Effector CD4-positive, alpha-beta T cell (primary cell): ENCODE results near the gene ERMP1.

Experiments used
- DNase-seq: peaks from one replicate; pipeline ENCODE4 v3.0.0-alpha.2; 2020

ERMP1 gene

DNA sequence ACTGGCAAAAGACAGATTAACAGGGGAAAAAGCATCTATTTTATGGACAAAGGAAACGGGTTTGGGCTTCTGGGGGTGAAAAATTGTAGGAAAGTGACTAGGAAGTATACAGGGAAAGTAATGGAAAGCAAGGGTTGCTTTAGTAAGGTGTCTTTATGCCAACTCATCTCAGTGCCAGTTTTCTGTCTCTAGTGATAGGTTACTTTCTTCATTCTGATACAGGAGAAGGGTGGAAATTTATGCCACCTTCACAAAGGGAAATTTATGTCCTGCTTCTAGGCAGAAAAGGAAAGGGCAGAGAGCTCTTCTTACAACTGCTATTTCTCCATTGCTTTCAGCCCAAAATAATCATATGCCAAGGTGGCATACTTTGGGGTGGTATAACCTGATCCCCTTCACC is 20.1 kb upstream of the ERMP1 start:
- no peak for DNase-seq

DNA sequence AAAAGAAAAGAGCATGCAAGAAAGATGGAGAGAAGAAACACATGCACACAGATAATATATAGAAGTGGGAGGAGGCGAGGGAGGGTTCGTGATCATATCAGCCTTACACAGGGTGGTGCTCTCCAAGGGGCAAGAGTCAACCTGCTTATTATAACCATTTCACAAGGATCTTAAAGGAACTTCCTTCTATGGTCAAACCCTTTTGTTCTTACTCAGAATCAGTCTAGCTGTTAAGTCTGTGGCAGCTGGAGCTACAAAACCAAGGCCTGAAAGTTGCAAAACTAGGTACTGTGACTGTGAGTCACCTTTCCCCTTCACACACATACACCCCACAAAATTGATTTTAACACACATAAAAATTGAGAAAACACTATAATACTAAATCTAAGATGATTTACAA is 18.5 kb upstream of the ERMP1 start:
- DNase-seq: no peak

DNA sequence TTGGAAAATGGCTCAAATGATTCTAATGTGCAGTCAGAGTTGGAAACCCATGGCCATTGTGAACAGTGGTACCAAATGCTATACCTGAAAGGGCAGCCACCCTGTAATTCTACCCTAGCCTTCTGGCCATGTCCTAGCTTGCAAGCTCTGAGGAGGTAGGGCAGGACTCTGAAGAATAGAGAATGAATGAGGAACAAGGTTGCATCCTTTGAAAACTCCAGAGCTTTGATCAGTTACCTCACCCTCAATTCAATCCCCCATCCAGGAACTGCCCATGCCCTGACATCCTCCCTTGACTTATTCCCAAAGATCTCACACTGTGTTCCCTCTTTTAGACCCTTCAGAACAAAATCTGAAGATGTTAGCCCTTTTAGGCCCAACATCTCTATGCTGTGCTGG is 17.8 kb upstream of the ERMP1 start:
- DNase-seq: no peak

DNA sequence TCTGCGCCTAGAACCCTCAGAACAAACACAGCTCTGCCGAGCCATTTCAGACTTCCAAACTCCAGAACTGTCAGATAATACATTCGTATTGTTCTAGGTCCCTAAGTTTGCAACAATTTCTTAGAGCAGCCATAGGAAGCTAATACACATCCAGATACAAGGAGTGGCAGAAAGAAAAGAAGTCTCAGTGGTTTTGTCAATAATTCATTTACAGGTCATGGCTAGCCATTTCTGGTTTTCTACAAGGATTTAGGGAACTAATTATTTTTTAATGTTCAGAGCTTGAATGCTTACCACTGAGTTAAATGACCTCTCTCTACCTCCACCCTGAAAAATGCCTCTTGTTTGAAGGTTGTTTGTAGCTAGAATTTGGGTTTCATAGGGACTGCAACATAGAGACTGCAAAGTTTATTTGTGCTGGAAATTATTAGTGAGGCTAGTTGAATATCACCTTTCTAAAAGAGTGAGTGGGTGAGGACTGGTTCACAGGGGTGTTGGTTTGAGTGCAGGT is 15.5 kb upstream of the ERMP1 start:
- DNase-seq: no peak

DNA sequence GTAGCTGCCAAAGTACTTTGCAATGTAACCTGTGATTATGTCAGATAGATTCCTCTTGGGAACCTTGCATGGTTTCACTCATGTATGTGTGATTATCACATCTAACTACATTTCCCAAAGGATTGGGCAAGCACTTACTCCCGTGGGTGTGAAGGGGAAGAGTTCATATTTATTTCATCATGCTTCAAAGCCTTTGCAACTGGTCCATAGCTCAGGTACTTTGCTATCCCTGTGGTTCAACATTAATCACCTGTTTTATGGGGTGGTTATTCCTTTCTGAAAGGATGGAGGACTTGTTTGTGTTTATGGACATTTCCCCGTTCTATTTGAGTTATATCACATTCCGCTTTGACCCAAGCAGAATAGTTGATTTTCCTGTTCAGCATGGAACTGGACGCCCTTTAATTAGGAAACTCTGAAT is 13.6 kb upstream of the ERMP1 start:
- no peak for DNase-seq

DNA sequence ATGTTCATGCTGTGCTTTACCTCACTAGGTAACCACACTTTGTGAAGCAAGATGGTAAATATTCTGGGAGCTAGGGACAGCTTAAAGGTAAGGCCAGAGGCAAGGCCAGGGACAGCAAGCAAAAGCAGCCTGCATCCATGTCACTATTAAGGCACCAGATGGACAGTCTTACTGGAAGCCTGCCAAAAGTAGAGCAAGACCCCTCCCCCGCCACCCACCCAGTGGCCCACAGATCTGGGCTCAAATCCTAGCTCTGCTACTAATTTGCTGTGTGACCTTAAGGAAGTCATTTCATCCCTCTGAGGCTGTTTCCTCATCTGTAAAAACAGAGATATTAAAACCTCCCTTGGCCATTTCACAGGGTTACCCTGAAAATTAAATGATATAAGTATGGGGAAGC is 13.2 kb upstream of the ERMP1 start:
- no peak for DNase-seq

DNA sequence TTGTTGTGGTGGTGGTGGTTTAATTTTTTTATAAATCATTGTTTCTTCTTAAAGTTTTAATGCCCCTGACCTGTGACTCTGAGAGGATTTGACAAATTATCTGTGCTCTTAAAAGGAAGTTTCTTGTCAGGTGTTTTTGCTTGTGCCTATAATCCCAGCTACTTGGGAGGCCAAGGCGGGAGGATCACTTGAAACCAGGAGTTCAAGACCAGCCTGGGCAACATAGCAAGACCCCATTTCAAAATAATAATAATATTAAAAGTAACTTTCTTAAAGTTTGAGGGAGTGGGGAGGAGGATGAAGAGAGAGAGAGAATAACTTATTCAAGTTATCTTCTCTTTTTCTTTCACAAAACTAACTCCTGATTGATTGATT is 12.2 kb upstream of the ERMP1 start:
- DNase-seq: no peak

DNA sequence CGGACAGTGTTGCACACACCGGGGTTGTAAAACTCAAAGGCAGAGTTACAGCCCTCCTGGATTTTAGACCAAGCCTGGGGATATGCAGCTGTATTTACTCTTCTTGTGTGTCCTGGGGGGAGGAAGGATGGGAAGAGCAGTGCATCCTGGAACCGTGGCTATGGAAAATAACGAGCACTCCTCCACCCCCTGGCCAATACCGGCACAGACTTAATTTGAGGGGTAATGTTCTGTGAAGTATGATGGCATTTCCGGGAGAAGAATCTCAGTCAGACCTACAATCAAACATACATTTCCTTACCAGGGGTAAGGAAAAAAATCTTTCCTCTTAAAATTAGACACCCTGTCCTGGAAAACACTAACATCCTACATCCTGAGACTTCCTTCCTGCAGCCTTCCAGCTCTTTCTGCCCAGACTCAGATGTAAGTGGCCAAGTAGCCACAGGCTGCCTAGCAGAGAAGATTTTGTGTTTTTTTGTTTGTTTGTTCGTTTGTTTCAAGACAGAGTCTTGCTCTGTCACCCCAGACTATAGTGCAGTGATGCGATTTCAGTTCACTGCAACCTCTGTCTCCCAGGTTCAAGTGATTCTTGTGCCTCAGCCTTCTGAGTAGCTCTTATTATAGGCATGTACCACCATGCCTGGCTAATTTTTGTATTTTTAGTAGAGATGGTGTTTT is 11.0 kb upstream of the ERMP1 start:
- no peak for DNase-seq

DNA sequence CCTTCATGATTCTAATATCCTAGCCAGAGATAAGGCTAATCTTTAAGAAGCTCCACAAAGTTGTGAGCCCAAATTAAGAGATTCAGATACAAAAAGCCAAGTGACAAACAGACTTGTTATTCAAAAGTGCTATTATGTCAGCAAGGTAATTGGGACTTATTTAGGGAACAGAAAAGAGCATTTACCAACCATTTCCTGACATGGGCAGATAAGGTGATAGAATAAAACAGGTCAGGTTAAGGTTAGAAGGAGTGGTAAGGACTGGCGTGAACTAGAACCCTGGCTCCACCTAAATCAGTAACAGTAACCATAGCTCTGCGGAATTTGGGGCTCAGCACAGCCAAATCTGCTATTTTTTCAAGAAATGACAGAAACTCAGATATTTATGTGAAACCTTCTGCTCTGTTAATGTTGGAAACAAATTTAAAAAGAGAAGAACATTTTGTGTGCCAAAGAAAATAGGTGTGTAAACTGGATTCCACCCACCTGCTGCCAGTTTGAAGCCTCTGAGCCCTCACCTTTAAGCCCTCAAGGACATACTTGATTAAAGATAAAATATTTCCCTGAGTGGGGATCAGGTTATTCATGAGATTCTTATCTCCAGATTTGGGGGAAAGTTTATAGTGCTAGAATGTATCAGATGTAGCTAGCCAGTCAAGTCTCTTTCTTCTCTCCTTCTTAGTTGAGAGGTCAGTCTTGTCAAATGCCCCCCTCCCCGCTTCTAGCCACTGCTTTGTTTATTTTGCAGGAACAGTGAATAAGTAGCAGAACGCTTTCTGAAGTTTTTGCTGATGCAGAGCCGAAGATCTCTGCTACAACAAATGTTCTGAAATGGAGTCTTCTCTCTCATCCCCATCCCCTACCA is 10.2 kb upstream of the ERMP1 start:
- DNase-seq: no peak

DNA sequence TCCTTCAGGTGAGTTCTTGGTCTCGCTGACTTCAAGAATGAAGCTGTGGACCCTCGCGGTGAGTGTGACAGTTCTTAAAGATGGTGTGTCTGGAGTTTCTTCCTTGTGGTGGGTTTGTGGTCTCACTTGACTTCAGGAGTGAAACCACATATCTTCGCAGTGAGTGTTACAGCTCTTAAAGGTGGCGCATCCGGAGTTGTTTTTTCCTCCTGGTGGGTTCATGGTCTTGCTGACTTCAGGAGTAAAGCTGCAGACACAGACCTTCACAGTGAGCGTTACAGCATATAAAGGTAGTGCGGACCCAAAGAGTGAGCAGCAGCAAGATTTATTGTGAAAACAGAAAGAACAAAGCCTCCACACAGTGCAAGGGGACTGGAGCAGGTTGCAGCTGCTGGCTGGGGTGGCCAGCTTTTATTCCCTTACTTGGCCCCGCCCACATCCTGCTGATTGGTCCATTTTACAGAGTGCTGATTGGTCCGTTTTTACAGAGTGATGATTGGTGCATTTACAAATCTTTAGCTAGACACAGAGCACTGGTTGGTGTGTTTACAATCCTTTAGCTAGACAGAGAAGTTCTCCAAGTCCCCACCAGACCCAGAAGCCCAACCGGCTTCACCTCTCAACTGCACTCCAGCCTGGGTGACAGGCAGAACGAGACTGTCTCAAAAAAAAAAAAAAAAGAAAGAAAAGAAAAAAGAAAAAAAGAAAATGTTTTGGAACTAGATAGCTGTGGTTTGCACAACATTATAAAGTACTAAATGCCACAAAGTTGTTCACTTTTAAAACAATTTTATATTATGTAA is 9.1 kb upstream of the ERMP1 start:
- DNase-seq: peak; percentile 25

DNA sequence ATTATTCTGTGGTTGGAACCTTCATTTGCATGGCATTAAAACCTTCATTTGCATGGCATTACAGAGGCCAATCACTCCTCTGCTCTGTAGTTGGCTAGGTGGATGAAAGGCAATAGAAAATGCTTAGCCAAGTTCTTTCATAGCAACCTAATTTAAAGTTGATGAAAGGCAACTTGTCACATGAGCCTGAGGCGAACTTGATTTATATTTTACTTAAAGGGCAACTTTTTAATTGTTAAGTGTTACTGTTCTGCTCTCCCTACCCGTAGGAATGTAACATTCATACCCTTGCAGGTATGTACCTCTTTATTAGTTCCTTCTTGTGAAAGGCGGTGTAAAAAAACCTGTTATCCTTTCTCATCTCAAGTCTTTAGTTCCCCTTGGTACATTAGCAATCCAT is 7.9 kb upstream of the ERMP1 start:
- DNase-seq: no peak

DNA sequence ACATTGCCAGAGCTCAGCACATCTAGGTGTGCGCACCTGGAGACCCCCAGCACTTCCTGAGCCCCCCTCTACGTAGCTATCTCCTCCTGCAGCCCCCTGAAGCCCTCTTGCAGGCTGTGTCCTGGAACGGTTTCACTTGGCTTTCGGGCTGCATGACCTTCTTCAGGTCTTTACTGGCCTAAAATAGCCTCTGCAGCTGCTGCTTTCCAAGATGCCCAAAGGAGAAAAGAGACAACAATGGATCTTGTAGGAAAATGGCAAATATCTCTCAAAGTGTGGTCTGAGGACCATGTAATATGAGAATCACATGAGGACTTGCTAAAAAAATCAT is 6.6 kb upstream of the ERMP1 start:
- DNase-seq: no peak

DNA sequence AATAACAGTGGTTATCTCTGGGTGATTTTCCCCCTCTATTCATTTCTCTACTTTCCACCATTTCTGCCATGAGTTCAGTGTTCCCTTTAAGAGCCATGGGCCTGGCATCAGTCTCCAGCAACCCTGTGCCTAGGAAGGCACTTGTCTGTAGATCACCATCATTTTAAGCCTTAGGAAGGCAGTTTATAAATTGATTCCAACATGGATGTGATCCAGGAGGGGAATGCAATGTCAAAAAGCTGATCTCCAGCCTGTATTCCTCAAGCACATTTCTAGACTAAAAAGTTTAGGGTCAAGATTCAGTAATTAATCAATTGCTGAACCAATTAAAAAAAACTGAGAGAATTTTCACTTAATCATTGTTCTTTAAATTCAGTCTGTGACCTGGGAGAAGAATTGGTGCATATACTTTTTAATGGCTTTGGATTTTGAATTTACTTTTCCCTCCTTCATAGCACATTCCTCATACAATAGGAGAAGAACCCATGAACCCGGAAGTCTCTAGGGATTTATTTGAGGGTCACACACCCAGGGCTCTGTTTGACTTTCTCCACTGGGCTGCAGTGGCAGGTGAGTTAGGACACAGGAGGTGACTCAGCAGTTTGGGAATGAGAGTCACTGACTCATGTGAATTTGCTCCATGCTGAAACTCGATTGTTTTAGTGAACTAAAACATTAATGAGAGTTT is 6.1 kb upstream of the ERMP1 start:
- DNase-seq: no peak

DNA sequence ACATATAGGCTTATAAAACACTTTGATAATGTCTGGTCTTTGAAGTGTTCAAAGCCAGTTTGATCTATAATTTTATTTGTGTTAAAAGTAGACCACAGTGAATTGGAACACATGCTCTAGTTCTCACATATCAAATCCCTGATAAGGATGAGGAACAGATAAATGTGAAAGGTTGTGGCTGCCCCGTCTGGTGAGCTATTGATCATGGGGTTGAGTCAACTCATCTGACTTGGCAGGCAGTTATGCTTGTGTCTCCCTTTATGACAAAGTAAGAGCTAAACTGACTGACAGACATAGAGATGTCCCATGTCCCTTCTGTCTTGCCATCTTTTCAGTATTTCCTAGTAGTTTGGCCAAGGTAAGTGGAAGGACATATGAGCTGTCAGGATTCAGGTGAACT is 2.9 kb upstream of the ERMP1 start:
- no peak for DNase-seq

DNA sequence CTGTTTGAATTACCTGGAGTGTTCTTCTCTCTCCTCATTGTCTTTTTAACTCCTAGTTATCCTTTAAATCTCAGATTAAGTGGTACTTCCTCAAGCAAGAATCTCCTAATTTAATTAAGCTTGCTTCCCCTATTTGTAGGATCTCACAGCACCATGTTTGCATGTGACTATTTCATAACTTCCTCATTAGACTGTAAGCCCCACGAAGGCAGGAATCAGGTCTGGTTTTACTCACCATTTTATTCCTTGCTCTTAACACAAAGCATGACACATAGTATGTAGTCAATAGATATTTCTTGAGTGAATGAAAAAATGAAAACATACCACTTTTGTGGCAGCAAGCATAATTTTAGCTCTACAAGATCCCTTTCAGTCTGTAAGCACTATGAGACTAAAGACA is 1.3 kb upstream of the ERMP1 start:
- no peak for DNase-seq

DNA sequence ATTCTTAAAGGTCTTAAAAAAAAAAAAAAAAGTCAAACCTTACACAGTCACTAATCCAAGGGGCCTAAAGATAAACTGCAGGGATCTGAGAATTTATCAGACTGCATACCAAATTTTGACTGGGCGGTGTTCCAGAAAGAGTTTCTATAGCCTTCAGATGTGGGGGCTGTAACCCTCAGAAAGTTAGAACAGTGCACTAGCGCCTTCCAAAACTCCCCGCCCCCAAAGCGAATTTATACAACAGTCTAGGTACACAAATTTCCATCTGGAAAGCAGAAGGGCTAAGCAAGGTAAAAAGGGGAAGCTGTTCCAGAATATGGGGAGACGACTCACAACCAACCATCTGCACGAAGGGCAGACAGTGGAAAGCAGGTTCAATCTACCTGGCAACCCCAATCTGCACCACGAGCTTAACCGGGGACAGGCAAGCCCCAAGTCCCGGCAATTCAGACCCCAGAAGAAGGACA is 813 bp downstream of the ERMP1 start:
- DNase-seq: peak; percentile 12

DNA sequence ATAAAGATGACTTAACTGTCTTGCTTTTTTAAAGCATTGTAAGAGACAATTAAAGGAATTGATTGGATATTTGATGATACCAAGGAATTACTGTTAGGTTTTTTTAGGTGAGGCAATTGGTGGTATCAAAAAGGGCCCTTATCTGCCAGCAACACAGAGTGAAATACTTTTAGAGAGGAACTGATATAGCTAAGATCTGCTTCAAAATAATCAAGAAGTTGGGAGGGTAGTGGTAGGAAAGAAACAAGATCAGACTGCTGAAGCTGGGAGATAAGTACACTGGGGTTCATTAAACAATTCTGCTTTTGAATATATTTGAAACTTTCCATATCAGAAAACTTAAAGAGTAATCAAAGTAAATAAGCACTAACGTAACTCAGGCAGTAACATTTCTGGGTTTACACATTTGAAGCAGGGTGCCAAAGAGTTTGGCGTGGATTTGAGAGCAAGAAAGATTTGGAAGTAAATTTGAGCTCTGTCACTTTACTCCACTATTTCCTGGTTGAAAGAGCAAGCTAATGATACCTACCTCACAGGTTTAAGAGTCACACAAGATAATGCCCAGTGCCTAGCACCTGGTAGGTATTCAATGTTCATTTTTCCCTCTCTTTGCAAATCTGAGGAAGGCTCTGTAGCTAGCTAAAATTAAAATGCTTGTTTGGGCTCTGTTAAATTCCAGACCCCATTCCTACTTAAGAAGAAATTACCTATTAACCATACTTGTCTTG is 6.9 kb downstream of the ERMP1 start:
- no peak for DNase-seq

DNA sequence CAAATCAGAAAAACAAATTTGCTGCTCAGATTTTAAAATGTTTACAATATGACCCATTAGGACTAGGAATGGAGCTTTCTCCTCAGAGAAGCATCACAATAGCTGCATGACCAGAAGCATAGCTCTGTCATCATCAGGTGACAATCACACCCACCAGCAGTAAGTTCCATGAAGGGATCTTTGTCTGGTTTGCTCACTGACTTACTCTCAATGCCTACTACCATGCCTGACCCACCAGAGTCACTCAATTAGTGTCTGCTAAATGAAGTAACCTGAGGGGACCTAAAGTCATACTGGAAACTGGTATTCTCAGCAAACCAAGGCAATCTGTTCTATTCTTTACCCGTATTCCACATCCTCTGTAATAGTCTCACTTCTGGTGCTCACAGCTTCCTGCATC is 7.7 kb downstream of the ERMP1 start:
- DNase-seq: no peak

DNA sequence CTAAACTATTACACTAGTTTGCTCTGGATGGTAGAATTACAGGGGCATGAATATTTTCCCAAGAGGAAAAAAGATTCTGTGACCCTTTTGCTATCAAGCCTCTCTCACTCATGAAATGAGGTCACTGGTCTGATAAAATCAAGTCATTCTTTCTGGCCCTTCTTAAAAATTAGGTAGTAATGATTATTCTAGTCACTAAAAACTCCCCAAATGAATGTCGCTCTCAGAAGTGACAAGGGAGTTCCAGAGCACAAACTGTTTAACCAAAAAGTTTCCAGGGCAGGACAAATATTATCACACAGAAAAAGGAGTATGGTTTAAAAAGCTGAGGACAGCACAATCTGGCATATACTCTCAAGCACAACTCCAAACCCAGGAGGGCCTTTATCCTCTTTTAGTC is 12.5 kb downstream of the ERMP1 start:
- DNase-seq: no peak

DNA sequence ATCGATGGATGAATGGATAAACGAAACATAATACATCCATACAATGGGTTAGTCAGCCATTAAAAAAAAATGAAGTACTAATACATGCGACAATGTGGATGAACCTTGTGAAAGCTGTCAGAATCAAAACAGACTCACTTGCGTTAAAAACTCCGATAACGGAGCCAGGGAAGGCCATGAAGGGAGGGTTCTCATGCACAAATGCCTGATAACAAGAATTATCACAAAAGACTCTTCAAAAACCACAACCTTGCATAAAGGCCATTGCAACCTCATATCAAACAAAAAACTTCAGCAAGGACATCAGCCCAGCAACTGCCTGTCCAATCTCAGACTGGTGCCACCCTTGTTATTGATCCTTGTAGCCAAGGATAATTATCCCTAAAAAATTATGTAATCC is 13.7 kb downstream of the ERMP1 start:
- no peak for DNase-seq

DNA sequence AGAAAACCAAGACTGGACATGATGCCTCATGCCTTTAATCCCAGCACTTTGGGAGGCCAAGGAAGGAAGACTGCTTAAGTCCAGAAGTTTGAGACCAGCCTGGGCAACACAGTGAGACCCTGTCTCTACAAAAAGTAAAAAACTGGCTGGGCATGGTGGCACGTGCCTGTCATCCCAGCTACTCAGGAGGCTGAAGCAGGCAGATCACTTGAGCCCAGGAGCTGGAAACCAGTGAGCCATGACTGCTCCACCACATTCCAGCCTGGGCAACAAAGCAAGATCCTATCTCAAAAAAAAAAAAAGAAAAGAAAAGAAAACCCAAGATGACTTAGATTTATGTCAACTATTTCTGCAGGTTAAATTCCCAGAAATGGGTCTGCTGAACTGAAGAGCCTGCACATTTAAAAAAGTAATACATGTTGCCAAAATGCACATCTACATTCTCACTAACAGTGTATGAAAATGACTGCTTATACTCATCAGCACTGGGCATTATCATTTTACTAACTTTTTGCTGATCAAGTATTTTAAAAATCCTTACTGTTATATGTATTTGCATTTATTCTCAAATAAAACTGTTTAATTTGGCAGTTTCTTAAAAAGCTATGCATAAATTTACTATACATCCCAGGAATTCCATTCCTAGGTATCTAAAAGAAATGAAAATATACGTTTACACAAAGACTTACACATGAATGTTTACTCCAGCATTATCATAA is 14.3 kb downstream of the ERMP1 start:
- no peak for DNase-seq

DNA sequence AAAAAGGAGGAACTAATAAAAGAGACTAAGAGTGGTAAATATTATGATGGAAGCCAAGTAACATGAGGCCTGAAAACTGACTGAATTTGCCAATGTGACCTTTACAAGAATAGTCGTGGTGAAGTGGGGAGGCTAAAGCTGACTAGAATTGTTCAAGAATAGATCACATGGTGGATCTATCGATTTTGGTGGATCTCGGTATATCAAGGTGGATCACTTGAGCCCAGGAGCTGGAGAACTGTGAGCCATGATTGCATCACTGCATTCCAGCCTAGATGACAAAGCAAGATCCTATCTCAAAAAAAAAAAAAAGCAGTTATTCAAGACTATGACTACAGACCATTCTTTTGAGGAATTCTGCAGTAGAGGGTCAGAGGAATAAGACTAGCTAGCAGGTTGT is 15.1 kb downstream of the ERMP1 start:
- DNase-seq: no peak
